ENCODE measurements around the gene TBCB.

DNA sequence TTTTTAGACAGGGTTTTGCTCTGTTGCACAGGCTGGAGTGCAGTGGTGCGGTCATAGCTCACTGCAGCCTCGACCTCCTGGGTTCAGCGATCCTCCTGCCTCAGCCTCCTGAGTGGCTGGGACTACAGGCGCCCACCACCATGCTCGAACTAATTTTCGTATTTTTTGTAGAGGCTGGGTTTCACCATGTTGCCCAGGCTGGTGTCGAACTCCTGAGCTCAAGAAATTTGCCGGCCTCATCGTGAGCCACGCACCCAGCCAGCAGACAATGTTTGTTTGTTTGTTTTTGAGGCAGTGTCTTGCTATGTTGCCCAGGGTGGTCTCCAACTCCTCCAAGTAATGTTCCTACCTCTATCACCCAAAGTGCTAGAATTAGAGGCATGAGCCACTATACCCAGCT lies 37.9 kb downstream of the TBCB start:
- TF ChIP-seq CREB1 (IDR thresholded peaks at IDR 0.05; ENCODE audit: low read depth) (no peak), EP300 (IDR thresholded peaks at IDR 0.05; ENCODE audit: borderline replicate concordance) (no peak), TEAD4 (IDR thresholded peaks at IDR 0.05) (no peak), YY1 (IDR thresholded peaks at IDR 0.05; ENCODE audit: low read depth) (no peak), TCF12 (IDR thresholded peaks at IDR 0.05; ENCODE audit: low read depth) (no peak), CEBPB (IDR thresholded peaks at IDR 0.05) (no peak), TAF1 (IDR thresholded peaks at IDR 0.05; ENCODE audit: low read depth) (no peak), RAD21 (IDR thresholded peaks at IDR 0.05; ENCODE audit: low read depth) (no peak), FOXM1 (IDR thresholded peaks at IDR 0.05; ENCODE audit: borderline replicate concordance, low read depth) (no peak)
- TF ChIP-seq, protein P1, sequence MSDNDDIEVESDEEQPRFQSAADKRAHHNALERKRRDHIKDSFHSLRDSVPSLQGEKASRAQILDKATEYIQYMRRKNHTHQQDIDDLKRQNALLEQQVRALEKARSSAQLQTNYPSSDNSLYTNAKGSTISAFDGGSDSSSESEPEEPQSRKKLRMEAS (IDR thresholded peaks at IDR 0.05) = no peak
- TF ChIP-seq, protein P2, sequence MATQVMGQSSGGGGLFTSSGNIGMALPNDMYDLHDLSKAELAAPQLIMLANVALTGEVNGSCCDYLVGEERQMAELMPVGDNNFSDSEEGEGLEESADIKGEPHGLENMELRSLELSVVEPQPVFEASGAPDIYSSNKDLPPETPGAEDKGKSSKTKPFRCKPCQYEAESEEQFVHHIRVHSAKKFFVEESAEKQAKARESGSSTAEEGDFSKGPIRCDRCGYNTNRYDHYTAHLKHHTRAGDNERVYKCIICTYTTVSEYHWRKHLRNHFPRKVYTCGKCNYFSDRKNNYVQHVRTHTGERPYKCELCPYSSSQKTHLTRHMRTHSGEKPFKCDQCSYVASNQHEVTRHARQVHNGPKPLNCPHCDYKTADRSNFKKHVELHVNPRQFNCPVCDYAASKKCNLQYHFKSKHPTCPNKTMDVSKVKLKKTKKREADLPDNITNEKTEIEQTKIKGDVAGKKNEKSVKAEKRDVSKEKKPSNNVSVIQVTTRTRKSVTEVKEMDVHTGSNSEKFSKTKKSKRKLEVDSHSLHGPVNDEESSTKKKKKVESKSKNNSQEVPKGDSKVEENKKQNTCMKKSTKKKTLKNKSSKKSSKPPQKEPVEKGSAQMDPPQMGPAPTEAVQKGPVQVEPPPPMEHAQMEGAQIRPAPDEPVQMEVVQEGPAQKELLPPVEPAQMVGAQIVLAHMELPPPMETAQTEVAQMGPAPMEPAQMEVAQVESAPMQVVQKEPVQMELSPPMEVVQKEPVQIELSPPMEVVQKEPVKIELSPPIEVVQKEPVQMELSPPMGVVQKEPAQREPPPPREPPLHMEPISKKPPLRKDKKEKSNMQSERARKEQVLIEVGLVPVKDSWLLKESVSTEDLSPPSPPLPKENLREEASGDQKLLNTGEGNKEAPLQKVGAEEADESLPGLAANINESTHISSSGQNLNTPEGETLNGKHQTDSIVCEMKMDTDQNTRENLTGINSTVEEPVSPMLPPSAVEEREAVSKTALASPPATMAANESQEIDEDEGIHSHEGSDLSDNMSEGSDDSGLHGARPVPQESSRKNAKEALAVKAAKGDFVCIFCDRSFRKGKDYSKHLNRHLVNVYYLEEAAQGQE (IDR thresholded peaks at IDR 0.05; ENCODE audit: low read depth) = no peak
- TF ChIP-seq, protein P3, sequence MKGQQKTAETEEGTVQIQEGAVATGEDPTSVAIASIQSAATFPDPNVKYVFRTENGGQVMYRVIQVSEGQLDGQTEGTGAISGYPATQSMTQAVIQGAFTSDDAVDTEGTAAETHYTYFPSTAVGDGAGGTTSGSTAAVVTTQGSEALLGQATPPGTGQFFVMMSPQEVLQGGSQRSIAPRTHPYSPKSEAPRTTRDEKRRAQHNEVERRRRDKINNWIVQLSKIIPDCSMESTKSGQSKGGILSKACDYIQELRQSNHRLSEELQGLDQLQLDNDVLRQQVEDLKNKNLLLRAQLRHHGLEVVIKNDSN (IDR thresholded peaks at IDR 0.05) = no peak

Data from Ishikawa (cell line).